ENCODE data around the gene PTPN14.

The PTPN14 gene

DNA sequence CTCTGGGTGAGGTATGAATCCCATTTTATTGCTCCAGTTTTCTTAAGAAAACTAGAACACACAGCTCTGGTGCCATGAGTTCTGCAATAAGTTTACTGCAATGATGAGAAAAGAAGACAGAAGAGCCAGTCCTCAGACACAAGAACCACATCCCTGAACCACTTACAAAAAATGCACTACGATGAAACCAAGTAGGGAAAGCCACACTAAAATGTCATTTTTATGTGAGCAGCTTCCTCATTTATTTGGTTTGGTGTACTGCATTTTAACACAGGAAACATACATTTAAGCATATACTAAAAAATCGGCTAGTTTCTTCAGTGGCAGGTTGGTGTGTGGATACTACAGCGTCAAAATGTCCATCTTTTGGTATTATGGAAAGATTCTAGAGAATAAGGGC lies 95.9 kb downstream of the PTPN14 start:
- Mint-ChIP-seq H3K36me3 (ENCODE audit: low read depth) (peaks cover 19% of the 10 kb centered on the region), H3K27me3 (ENCODE audit: low read depth, poor library complexity) (no peaks in the 10 kb centered on the region), H3K4me3 (no peak overlapping the region), H3K27ac (no peak overlapping the region), H3K4me1 (peaks cover 30% of the 10 kb centered on the region), H3K9me3 (no peaks in the 10 kb centered on the region)
- no peak for DNase-seq
- TF ChIP-seq, protein P1, sequence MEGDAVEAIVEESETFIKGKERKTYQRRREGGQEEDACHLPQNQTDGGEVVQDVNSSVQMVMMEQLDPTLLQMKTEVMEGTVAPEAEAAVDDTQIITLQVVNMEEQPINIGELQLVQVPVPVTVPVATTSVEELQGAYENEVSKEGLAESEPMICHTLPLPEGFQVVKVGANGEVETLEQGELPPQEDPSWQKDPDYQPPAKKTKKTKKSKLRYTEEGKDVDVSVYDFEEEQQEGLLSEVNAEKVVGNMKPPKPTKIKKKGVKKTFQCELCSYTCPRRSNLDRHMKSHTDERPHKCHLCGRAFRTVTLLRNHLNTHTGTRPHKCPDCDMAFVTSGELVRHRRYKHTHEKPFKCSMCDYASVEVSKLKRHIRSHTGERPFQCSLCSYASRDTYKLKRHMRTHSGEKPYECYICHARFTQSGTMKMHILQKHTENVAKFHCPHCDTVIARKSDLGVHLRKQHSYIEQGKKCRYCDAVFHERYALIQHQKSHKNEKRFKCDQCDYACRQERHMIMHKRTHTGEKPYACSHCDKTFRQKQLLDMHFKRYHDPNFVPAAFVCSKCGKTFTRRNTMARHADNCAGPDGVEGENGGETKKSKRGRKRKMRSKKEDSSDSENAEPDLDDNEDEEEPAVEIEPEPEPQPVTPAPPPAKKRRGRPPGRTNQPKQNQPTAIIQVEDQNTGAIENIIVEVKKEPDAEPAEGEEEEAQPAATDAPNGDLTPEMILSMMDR (IDR thresholded peaks at IDR 0.05) = no peak

DNA sequence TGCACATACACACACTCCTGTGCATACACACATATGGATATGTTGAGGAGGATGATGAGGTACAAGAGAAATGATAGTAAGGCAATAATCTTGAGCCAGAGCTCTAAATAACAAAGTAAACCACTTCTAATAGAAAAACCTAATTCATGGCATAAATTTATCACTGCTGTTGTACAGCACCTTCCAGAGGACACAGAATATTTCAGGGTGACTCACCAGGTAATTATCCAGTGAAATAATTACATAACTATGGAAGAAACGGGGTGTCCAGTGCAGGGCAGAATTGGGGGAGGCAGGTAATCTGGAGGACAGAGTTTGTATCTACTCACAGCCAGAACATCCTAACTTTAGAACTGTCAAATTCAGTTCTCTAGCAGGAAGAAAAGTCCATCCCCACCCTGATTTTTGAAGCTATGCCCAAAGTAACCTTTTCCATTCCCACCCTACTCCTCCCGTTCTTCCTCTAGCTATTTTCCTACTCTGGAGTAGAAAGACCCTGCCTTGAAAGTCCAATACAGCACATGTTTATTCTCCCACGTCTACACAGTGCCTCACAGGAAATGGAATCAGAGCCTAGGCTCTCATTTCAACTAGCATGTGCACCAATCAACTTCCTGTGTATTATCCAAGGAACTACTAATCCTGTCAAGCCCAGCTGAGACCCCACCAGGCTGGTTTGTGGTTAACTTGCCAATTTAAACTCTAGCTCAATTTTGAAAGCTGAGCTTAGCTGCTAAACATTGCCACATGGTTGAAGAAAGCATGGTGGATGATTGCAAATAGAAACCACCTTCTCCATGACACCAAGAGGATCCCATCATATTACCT lies 96.6 kb downstream of the PTPN14 start:
- TF ChIP-seq, protein P1 (IDR thresholded peaks at IDR 0.05) = no peak
- Mint-ChIP-seq H3K9me3 (no peaks in the 10 kb centered on the region), H3K27me3 (ENCODE audit: low read depth, poor library complexity) (no peaks in the 10 kb centered on the region), H3K4me1 (peaks cover 25% of the 10 kb centered on the region), H3K4me3 (no peak overlapping the region), H3K27ac (no peak overlapping the region), H3K36me3 (ENCODE audit: low read depth) (peaks cover 21% of the 10 kb centered on the region)
- DNase-seq = no peak

DNA sequence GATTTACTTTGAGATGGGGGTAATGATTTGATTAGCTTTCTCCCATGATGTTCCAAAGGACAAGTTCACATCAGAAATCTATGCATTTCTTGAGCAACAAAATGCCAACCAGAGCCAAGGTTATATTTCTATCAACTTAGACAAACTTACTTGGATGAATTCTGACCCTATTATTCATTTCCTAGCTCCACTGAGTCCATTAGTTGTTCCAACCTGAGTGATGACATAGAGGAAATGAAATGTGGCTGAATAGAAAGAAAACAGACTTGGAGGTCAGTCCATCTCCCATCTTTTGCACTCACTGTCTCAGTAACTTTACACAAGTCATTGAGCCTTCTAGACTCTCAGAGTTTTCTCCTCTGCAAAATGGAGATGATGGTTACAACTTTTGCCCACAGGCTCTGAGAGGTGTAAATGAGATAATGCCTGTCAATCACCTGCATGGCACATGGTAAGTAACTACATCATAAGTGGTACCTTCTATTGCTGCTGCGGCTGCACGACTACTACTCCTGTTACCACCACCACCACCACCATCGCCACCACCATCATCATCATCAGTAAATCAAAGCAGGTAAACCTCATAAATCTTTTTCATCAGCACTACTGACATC lies 98.2 kb downstream of the PTPN14 start:
- Mint-ChIP-seq H3K36me3 (ENCODE audit: low read depth) (peaks cover 33% of the 10 kb centered on the region), H3K27me3 (ENCODE audit: low read depth, poor library complexity) (no peaks in the 10 kb centered on the region), H3K4me1 (peaks cover 28% of the 10 kb centered on the region), H3K27ac (peak overlapping the region; percentile 44), H3K9me3 (peaks cover 9% of the 10 kb centered on the region), H3K4me3 (no peak overlapping the region)
- no peak for DNase-seq
- TF ChIP-seq, protein P1 (IDR thresholded peaks at IDR 0.05) = no peak

DNA sequence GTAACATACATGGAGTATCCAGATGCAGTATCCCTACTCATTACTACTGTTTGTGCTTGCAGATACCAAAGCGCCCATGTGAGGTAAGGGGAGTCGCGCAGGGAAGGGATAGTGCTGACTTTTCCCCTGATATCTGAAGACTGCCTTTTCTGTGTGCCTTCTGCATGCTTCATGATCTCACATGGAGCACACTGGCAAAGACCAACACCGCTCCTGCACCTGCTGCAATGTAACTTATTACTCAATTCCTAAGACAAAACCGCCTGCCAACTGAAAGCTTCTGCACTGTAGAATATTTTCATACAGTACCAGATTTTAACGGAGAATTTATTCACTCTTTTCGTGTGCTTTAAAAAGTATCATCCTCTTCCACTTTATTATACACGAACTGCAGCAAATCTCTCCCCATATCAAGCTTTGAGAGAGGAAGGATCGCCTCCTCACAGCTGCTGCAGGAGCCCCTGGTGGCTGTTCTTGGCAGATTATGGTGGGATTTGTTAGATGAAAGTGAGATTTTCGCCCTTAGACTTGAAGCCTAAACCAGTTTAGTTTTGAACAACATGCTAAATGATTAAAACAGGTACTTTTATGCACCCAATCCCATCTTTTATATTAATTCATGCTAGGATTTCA lies 99.1 kb downstream of the PTPN14 start:
- Mint-ChIP-seq H3K36me3 (ENCODE audit: low read depth) (peaks cover 42% of the 10 kb centered on the region), H3K4me1 (peaks cover 37% of the 10 kb centered on the region), H3K27me3 (ENCODE audit: low read depth, poor library complexity) (no peaks in the 10 kb centered on the region), H3K4me3 (no peak overlapping the region), H3K9me3 (peaks cover 9% of the 10 kb centered on the region), H3K27ac (no peak overlapping the region)
- DNase-seq = no peak
- TF ChIP-seq, protein P1 (IDR thresholded peaks at IDR 0.05) = no peak

DNA sequence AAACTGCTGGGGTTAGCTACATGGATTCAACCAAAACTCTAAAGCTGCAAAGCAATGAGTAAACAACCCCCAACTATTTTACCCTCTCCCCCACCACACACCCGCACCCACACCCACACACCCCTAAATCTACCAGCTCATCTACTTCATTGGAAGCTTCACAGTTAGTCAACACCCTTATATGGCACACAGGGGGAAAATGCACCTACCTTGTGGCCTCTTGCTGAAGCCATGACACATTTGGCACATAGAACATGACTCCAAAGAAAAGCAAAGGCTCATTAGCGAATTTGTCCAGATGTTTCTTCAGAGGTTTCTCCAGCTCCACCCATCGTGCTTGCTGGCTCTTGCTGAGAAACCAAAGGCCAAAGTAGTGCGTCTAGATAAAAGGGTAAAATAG lies 99.8 kb downstream of the PTPN14 start:
- no peak overlapping the region for H3K4me3 Mint-ChIP-seq
- H3K9me3 Mint-ChIP-seq = peaks cover 9% of the 10 kb centered on the region
- peaks cover 45% of the 10 kb centered on the region for H3K36me3 Mint-ChIP-seq (ENCODE audit: low read depth)
- TF ChIP-seq, protein P1 (IDR thresholded peaks at IDR 0.05) = no peak
- peaks cover 44% of the 10 kb centered on the region for H3K4me1 Mint-ChIP-seq
- DNase-seq = no peak
- H3K27ac Mint-ChIP-seq = no peak overlapping the region
- no peaks in the 10 kb centered on the region for H3K27me3 Mint-ChIP-seq (ENCODE audit: low read depth, poor library complexity)

Data from nephron progenitor cell (in vitro differentiated cells).